ENCODE measurements around the gene GLP1R.
A peak's percentile ranks its signal among the peaks of the same experiment; 100 is the strongest.

Gene GLP1R

GRCh38 chr6:39107641-39108040, 59.1 kb downstream of the GLP1R start:
- TF ChIP-seq CTCF (IDR thresholded peaks at IDR 0.05; ENCODE audit: control extremely low read depth, extremely low read depth, low read depth, missing control alignments), result no peak
- no peak for DNase-seq (ENCODE audit: extremely low spot score)
- ChIA-PET POLR2A (no interaction called here), CTCF (no interaction called here)

GRCh38 chr6:39108041-39108839, 59.7 kb downstream of the GLP1R start:
- TF ChIP-seq CTCF (IDR thresholded peaks at IDR 0.05; ENCODE audit: control extremely low read depth, extremely low read depth, low read depth, missing control alignments), result no peak
- ChIA-PET POLR2A (no interaction called here), CTCF (no interaction called here)
- no peak for DNase-seq (ENCODE audit: extremely low spot score)

GRCh38 chr6:39111280-39111679, 62.7 kb downstream of the GLP1R start:
- ChIA-PET CTCF (no interaction called here), POLR2A (no interaction called here)
- TF ChIP-seq CTCF (IDR thresholded peaks at IDR 0.05; ENCODE audit: control extremely low read depth, extremely low read depth, low read depth, missing control alignments), result no peak
- no peak for DNase-seq (ENCODE audit: extremely low spot score)

GRCh38 chr6:39113788-39114187, 65.2 kb downstream of the GLP1R start:
- no peak for TF ChIP-seq CTCF (IDR thresholded peaks at IDR 0.05; ENCODE audit: control extremely low read depth, extremely low read depth, low read depth, missing control alignments)
- no peak for DNase-seq (ENCODE audit: extremely low spot score)
- ChIA-PET CTCF (interaction anchor here (1.5 to 2.8 kb wide), 5 partner anchors 8 to 52 kb away, joined by 3 to 10 read pairs (median 5); no protein-coding TSS in a partner anchor), POLR2A (no interaction called here)

- ChIA-PET CTCF (interaction anchor here (0.7 to 2.8 kb wide), 7 partner anchors 8 to 341 kb away, joined by 3 to 10 read pairs (median 5); no protein-coding TSS in a partner anchor), POLR2A (no interaction called here)
- no peak for TF ChIP-seq CTCF (IDR thresholded peaks at IDR 0.05; ENCODE audit: control extremely low read depth, extremely low read depth, low read depth, missing control alignments)
- no peak for DNase-seq (ENCODE audit: extremely low spot score)
These were observed 65.8 kb downstream of the GLP1R start for GRCh38 chr6:39114388-39114703.

- POLR2A ChIA-PET, result no interaction called here
- CTCF ChIA-PET, result interaction anchor here (0.7 to 2.8 kb wide), 7 partner anchors 9 to 341 kb away, joined by 3 to 10 read pairs (median 5); no protein-coding TSS in a partner anchor
- TF ChIP-seq CTCF (IDR thresholded peaks at IDR 0.05; ENCODE audit: control extremely low read depth, extremely low read depth, low read depth, missing control alignments), result no peak
- peak; percentile 93 for DNase-seq (ENCODE audit: extremely low spot score)
These were observed 66.4 kb downstream of the GLP1R start, which contains the start of gene SAYSD1 for GRCh38 chr6:39114704-39115599. Gene SAYSD1, minus strand, starts transcription at chr6:39115186. Its CDS starts 97 bp downstream, at chr6:39115089.

Measured in GM10248 (cell line).